HepG2 (cell line): ENCODE results near the gene SYTL2. TPM values are rescaled to one million over a fixed set of nuclear protein-coding genes. Genes with fewer than 3 reads are reported as not detected.

Source experiments
- ATAC-seq: fragments of 200-7000 bp; cut with Tn5 transposase; 3 replicates; pipeline ENCODE4 v1.9.1; 2020; ENCODE audit warnings: mild to moderate bottlenecking, moderate library complexity
- BruUV-seq: library from RNA; stranded (reverse); fragments of 400-500 nt; replicated peaks from 2 replicates; lab custom pipeline; 2021; lab: Mats Ljungman, UMichigan
- CTCF ChIA-PET: fragments of 300-600 bp; formaldehyde crosslinking; extraction: SDS; loops from one replicate; lab custom pipeline; 2021; ENCODE audit warnings: low total read pairs, inconsistent platforms, low intra/inter-chr PET ratio; lab: Yijun Ruan, JAX
- POLR2A ChIA-PET: fragments of 350-600 bp; sonication (Branson Sonifier 250); formaldehyde crosslinking; loops from one replicate; lab custom pipeline; 2020; ENCODE audit warnings: antibody characterized with exemption, inconsistent platforms; lab: Yijun Ruan, JAX
- DNase-seq: peaks from one replicate; pipeline ENCODE4 v3.0.0-alpha.2; 2015; ENCODE audit warnings: low spot score
- FAIRE-seq: peaks from 3 replicates; lab custom pipeline; 2011; peaks lifted over from hg19 to GRCh38; lab: Jason Lieb, UNC
- H2AFZ ChIP-seq: one replicate; pipeline ENCODE4 v1.6.1; 2011; ENCODE audit warnings: low read length, inconsistent platforms
- H3K27ac ChIP-seq: fragments of 300-600 bp; 3 replicates; pipeline ENCODE4 v1.8.0; 2011; ENCODE audit warnings: mixed run types, mild to moderate bottlenecking, mixed read lengths, low read length, inconsistent platforms; ENCODE audit not compliant: insufficient read depth; ENCODE audit errors: extremely low read length
- H3K27me3 ChIP-seq, 2 experiments: fragments of 200-600 bp in 1 of 2; 2 replicates in 1 of 2; 3 replicates in 1 of 2; pipeline versions ENCODE4 v1.6.0 to v1.8.0; 2011; ENCODE audit warnings: low read length in 2 of 2, mild to moderate bottlenecking in 2 of 2, moderate library complexity in 2 of 2, inconsistent platforms in 1 of 2; ENCODE audit not compliant: insufficient read depth in 2 of 2, control insufficient read depth in 1 of 2
- H3K36me3 ChIP-seq, 2 experiments: fragments of 200-600 bp in 1 of 2; replicated peaks in 1 of 2; 2 replicates in 1 of 2; 3 replicates in 1 of 2; pipeline versions ENCODE4 v1.5.1 to v1.8.0; 2011; ENCODE audit warnings: low read length in 2 of 2, inconsistent platforms in 1 of 2; ENCODE audit not compliant: insufficient read depth in 2 of 2, control insufficient read depth in 1 of 2
- H3K4me1 ChIP-seq: 2 replicates; pipeline ENCODE4 v1.5.1; 2012; ENCODE audit warnings: low read length, inconsistent platforms; ENCODE audit not compliant: insufficient read depth
- H3K4me2 ChIP-seq: 2 replicates; pipeline ENCODE4 v1.6.0; 2011; ENCODE audit warnings: low read depth, low read length, inconsistent platforms
- H3K4me3 ChIP-seq, 3 experiments: fragments of 200-600 bp in 1 of 3; sonication (generic), shearing (Covaris generic) in 1 of 3; replicated peaks in 1 of 3; 2 replicates each; pipeline ENCODE4 v1.5.1; 2011 to 2016; ENCODE audit warnings: low read length in 3 of 3, inconsistent platforms in 2 of 3, low read depth in 2 of 3, mild to moderate bottlenecking in 2 of 3, control low read depth in 1 of 3, mixed read lengths in 1 of 3; ENCODE audit not compliant: insufficient read depth in 1 of 3
- H3K79me2 ChIP-seq: one replicate; pipeline ENCODE4 v1.6.1; 2011; ENCODE audit warnings: low read length, inconsistent platforms; ENCODE audit not compliant: insufficient read depth
- H3K9ac ChIP-seq: 2 replicates; pipeline ENCODE4 v1.6.0; 2011; ENCODE audit warnings: mild to moderate bottlenecking, low read depth, low read length, inconsistent platforms; ENCODE audit not compliant: insufficient read depth
- H3K9me3 ChIP-seq: 2 replicates; pipeline ENCODE4 v1.5.1; 2012; ENCODE audit warnings: mild to moderate bottlenecking, low read length
- H4K20me1 ChIP-seq: 2 replicates; pipeline ENCODE4 v1.6.0; 2011; ENCODE audit warnings: inconsistent platforms, mild to moderate bottlenecking, low read length, moderate library complexity; ENCODE audit not compliant: insufficient read depth
- CHCHD3 ChIP-seq: sonication (generic); formaldehyde crosslinking; IDR thresholded peaks from 2 replicates; pipeline ENCODE4 v1.8.0; 2022; ENCODE audit warnings: mild to moderate bottlenecking, missing genetic modification reagents, moderate library complexity
- FOXK2 ChIP-seq: fragments of 450-650 bp; IDR thresholded peaks from 2 replicates; pipeline ENCODE4 v1.6.1; 2016
- KDM3A ChIP-seq: IDR thresholded peaks from 2 replicates; pipeline ENCODE4 v1.6.1; 2018; ENCODE audit warnings: low read depth, missing compliant biosample characterization
- KLF13 ChIP-seq: sonication (generic); formaldehyde crosslinking; IDR thresholded peaks from 2 replicates; pipeline ENCODE4 v1.4.0; 2020; ENCODE audit warnings: mild to moderate bottlenecking, missing genetic modification reagents
- PHF20 ChIP-seq: sonication (generic); formaldehyde crosslinking; IDR thresholded peaks from 2 replicates; pipeline ENCODE4 v1.5.0; 2020; ENCODE audit warnings: mild to moderate bottlenecking, missing genetic modification reagents
- TBP ChIP-seq: sonication (generic); formaldehyde crosslinking; IDR thresholded peaks from 2 replicates; pipeline ENCODE4 v1.5.0; 2020; ENCODE audit warnings: missing genetic modification reagents
- TBX3 ChIP-seq: fragments of 450-650 bp; IDR thresholded peaks from 2 replicates; pipeline ENCODE4 v1.6.1; 2017; ENCODE audit warnings: antibody characterized with exemption, mild to moderate bottlenecking, inconsistent platforms, borderline replicate concordance
- ZBTB26 ChIP-seq: IDR thresholded peaks from 2 replicates; pipeline ENCODE4 v1.6.1; 2016; ENCODE audit warnings: missing compliant biosample characterization, missing genetic modification reagents, borderline replicate concordance
- ZNF530 ChIP-seq: sonication (generic); formaldehyde crosslinking; IDR thresholded peaks from 2 replicates; pipeline ENCODE4 v1.5.0; 2020; ENCODE audit warnings: low read depth, mild to moderate bottlenecking, missing genetic modification reagents
- ZNF546 ChIP-seq: sonication (generic); formaldehyde crosslinking; conservative IDR thresholded peaks from 2 replicates; pipeline ENCODE4 v1.8.1; 2023; ENCODE audit warnings: mild to moderate bottlenecking, missing genetic modification reagents
- ZNF570 ChIP-seq: sonication (generic); formaldehyde crosslinking; IDR thresholded peaks from 2 replicates; pipeline ENCODE4 v1.4.0; 2020; ENCODE audit warnings: mild to moderate bottlenecking, missing genetic modification reagents, borderline replicate concordance
- ZNF749 ChIP-seq: sonication (generic); formaldehyde crosslinking; IDR thresholded peaks from 2 replicates; pipeline ENCODE4 v1.8.0; 2022; ENCODE audit warnings: mild to moderate bottlenecking, missing genetic modification reagents, moderate library complexity, borderline replicate concordance
- whole genome bisulfite sequencing: methylation state at CpG from one replicate; pipeline ENCODE4 v1.1.6; 2017; ENCODE audit warnings: low lambda C conversion rate; 5-methylcytosine and 5-hydroxymethylcytosine counted together
- in situ Hi-C: cut with HindIII; loops from 2 replicates; pipeline ENCODE4 v1.10.0; 2017; ENCODE audit warnings: low pct_unique_long_range_greater_than_20kb; ENCODE audit not compliant: extremely low pct_ligation_motif_present
- intact Hi-C: fragments of 100-400 bp; cut with micrococcal nuclease; formaldehyde crosslinking; loops from one replicate; pipeline ENCODE4 v1.10.0; 2022; ENCODE audit not compliant: unreplicated experiment
- polyA plus RNA-seq, 8 experiments: library from polyadenylated mRNA; depleted of rRNA in 3 of 8; stranded (reverse) in 7 of 8; unstranded in 1 of 8; fragments of >200 nt; fragmentation: Illumina TruSeq in 4 of 8; extraction: Trizol in 4 of 8; gene quantifications; 2 replicates each; pipeline versions ENCODE4 v1.2.1 to v1.2.3, GENCODE V29; 2011 to 2016; ENCODE audit warnings: low read depth in 4 of 8, missing spikeins in 1 of 8, mixed read lengths in 1 of 8; ENCODE audit not compliant: insufficient read depth in 1 of 8
- total RNA-seq, 5 experiments: library from RNA; depleted of rRNA; stranded (reverse); fragments of >200 nt; fragmentation: Illumina TruSeq; extraction: Trizol; gene quantifications; 2 replicates each; pipeline ENCODE4 v1.2.3, GENCODE V29; 2016; ENCODE audit warnings: low read depth in 1 of 5
- TF ChIP-seq, protein P1 (sequence below): IDR thresholded peaks from 2 replicates; pipeline ENCODE4 v1.6.1; 2016; ENCODE audit warnings: low read depth, missing genetic modification reagents, missing compliant biosample characterization

The SYTL2 gene
- total and polyA plus RNA-seq, 2 of the 13 experiments (the other 11 are each of a cell fraction or from before 2014, with no cell fraction given) = 0.77 to 0.90 TPM

GRCh38 chr11:85825616-85826015, 14.7 kb upstream of the SYTL2 start:
- Histone ChIP-seq H3K4me1 (no peaks in the 10 kb centered on the region), H3K36me3 (no peaks in the 10 kb centered on the region), H4K20me1 (no peaks in the 10 kb centered on the region), H3K27me3 (0 out of 5 replicates have a peak, but pooled peaks cover 0 to 4% of the 10 kb centered on the region in 2 experiments), H3K9me3 (no peaks in the 10 kb centered on the region), H3K4me3 (no peak overlapping the region), H2AFZ (no peak overlapping the region), H3K27ac (no peak overlapping the region), H3K79me2 (no peaks in the 10 kb centered on the region), H3K9ac (no peak overlapping the region), H3K4me2 (no peak overlapping the region)
- CTCF ChIA-PET = interaction anchor here (1.8 kb wide), 1 partner anchor 230 kb away, joined by 8 read pairs; no protein-coding TSS in a partner anchor
- 6% methylated on average over 3 of the region's 3 CpGs for WGBS
- ATAC-seq (no peak), FAIRE-seq (no peak), DNase-seq (no peak)
- TF ChIP-seq FOXK2 (no peak), KLF13 (no peak), ZNF546 (CRISPR knock-in tag) (no peak), CHCHD3 (CRISPR knock-in tag) (no peak), KDM3A (CRISPR knock-in tag) (no peak), ZNF530 (CRISPR knock-in tag) (no peak), TBP (no peak), ZNF570 (CRISPR knock-in tag) (no peak)
- in situ Hi-C loops (loop anchor here (10.0 kb wide), 1 partner anchor 231 kb away; no protein-coding TSS in a partner anchor), intact Hi-C loops (loop anchor here (1.0 to 5.0 kb wide), 2 partner anchors 133 to 230 kb away; no protein-coding TSS in a partner anchor)
- POLR2A ChIA-PET = no interaction called here
- no TSS peak for BruUV-seq

- ChIA-PET CTCF (no interaction called here), POLR2A (no interaction called here)
- no peaks in the 10 kb centered on the region for H4K20me1 ChIP-seq
- intact Hi-C loops (no loop called here), in situ Hi-C loops (loop anchor here (10.0 kb wide), 1 partner anchor 229 kb away; no protein-coding TSS in a partner anchor)
- DNase-seq = no peak
- no peak overlapping the region for H3K4me2 ChIP-seq
- 0 out of 5 replicates have a peak, but pooled peaks cover 0 to 4% of the 10 kb centered on the region in 2 experiments for H3K27me3 ChIP-seq
- no peaks in the 10 kb centered on the region for H3K4me1 ChIP-seq
- H3K9me3 ChIP-seq = no peaks in the 10 kb centered on the region
- H3K79me2 ChIP-seq = no peaks in the 10 kb centered on the region
- no peaks in the 10 kb centered on the region for H3K36me3 ChIP-seq
- BruUV-seq = no TSS peak
- H3K9ac ChIP-seq = no peak overlapping the region
- H3K4me3 ChIP-seq = no peak overlapping the region
- no peak overlapping the region for H2AFZ ChIP-seq
- no peak overlapping the region for H3K27ac ChIP-seq
- WGBS = 54% methylated on average over 2 of the region's 2 CpGs
- no peak for ATAC-seq
- no peak for FAIRE-seq
- TF ChIP-seq, protein P1, sequence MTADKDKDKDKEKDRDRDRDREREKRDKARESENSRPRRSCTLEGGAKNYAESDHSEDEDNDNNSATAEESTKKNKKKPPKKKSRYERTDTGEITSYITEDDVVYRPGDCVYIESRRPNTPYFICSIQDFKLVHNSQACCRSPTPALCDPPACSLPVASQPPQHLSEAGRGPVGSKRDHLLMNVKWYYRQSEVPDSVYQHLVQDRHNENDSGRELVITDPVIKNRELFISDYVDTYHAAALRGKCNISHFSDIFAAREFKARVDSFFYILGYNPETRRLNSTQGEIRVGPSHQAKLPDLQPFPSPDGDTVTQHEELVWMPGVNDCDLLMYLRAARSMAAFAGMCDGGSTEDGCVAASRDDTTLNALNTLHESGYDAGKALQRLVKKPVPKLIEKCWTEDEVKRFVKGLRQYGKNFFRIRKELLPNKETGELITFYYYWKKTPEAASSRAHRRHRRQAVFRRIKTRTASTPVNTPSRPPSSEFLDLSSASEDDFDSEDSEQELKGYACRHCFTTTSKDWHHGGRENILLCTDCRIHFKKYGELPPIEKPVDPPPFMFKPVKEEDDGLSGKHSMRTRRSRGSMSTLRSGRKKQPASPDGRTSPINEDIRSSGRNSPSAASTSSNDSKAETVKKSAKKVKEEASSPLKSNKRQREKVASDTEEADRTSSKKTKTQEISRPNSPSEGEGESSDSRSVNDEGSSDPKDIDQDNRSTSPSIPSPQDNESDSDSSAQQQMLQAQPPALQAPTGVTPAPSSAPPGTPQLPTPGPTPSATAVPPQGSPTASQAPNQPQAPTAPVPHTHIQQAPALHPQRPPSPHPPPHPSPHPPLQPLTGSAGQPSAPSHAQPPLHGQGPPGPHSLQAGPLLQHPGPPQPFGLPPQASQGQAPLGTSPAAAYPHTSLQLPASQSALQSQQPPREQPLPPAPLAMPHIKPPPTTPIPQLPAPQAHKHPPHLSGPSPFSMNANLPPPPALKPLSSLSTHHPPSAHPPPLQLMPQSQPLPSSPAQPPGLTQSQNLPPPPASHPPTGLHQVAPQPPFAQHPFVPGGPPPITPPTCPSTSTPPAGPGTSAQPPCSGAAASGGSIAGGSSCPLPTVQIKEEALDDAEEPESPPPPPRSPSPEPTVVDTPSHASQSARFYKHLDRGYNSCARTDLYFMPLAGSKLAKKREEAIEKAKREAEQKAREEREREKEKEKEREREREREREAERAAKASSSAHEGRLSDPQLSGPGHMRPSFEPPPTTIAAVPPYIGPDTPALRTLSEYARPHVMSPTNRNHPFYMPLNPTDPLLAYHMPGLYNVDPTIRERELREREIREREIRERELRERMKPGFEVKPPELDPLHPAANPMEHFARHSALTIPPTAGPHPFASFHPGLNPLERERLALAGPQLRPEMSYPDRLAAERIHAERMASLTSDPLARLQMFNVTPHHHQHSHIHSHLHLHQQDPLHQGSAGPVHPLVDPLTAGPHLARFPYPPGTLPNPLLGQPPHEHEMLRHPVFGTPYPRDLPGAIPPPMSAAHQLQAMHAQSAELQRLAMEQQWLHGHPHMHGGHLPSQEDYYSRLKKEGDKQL = no peak
- TF ChIP-seq ZNF749 (CRISPR knock-in tag) = no peak
- TF ChIP-seq TBX3 = no peak
- TF ChIP-seq ZBTB26 = no peak
- TF ChIP-seq PHF20 (CRISPR knock-in tag) = no peak
These were observed 12.9 kb upstream of the SYTL2 start for GRCh38 chr11:85823816-85824215.
